Fibroblast of lung (primary cell): ENCODE data around the gene DIPK2B. TPM values are rescaled to one million over a fixed set of nuclear protein-coding genes. Genes with fewer than 3 reads are reported as not detected.
A peak's percentile ranks its signal among the peaks of the same experiment; 100 is the strongest.

Experiments used
- DNase-seq, 2 donors: peaks; one replicate each; pipeline versions ENCODE4 v3.0.0 to v3.0.0-alpha.2; 2010; ENCODE audit warnings: low read depth in 2 of 2
- H2AFZ ChIP-seq: 2 replicates; pipeline ENCODE4 v1.5.1; 2012; ENCODE audit warnings: low read length, control low read depth, inconsistent platforms
- H3K27ac ChIP-seq: 2 replicates; pipeline ENCODE4 v1.5.1; 2011; ENCODE audit warnings: low read length, control low read depth; ENCODE audit not compliant: insufficient read depth
- H3K27me3 ChIP-seq: 2 replicates; pipeline ENCODE4 v1.5.1; 2011; ENCODE audit warnings: mild to moderate bottlenecking, low read length; ENCODE audit not compliant: control insufficient read depth, insufficient read depth
- H3K36me3 ChIP-seq: 2 replicates; pipeline ENCODE4 v1.5.1; 2011; ENCODE audit warnings: low read length; ENCODE audit not compliant: control insufficient read depth, insufficient read depth
- H3K4me1 ChIP-seq: 2 replicates; pipeline ENCODE4 v1.5.1; 2011; ENCODE audit warnings: low read length; ENCODE audit not compliant: control insufficient read depth, insufficient read depth; ENCODE audit errors: extremely low read depth
- H3K4me2 ChIP-seq: 2 replicates; pipeline ENCODE4 v1.5.1; 2011; ENCODE audit warnings: low read length, control low read depth; ENCODE audit not compliant: insufficient read depth; ENCODE audit errors: extremely low read depth
- H3K4me3 ChIP-seq, 4 experiments: fragments of 200-600 bp in 1 of 4; sonication (generic) in 1 of 4; replicated peaks in 1 of 4; 2 replicates each; pipeline ENCODE4 v1.5.1; 2011 to 2016; ENCODE audit warnings: low read length in 4 of 4, low read depth in 3 of 4, mild to moderate bottlenecking in 3 of 4, control low read depth in 2 of 4, inconsistent platforms in 1 of 4, mixed read lengths in 1 of 4; ENCODE audit not compliant: insufficient read depth in 1 of 4; ENCODE audit errors: control extremely low read depth in 1 of 4
- H3K79me2 ChIP-seq: 2 replicates; pipeline ENCODE4 v1.5.1; 2012; ENCODE audit warnings: mild to moderate bottlenecking, low read length, inconsistent platforms; ENCODE audit not compliant: control insufficient read depth, insufficient read depth
- H3K9ac ChIP-seq: 2 replicates; pipeline ENCODE4 v1.5.1; 2011; ENCODE audit warnings: mild to moderate bottlenecking, low read length, control low read depth; ENCODE audit not compliant: insufficient read depth
- H3K9me3 ChIP-seq: 2 replicates; pipeline ENCODE4 v1.5.1; 2012; ENCODE audit warnings: low read depth, low read length; ENCODE audit not compliant: control insufficient read depth, insufficient read depth
- H4K20me1 ChIP-seq: 2 replicates; pipeline ENCODE4 v1.5.1; 2011; ENCODE audit warnings: low read length; ENCODE audit not compliant: control insufficient read depth, insufficient read depth; ENCODE audit errors: extremely low read depth
- CTCF ChIP-seq, 2 donors: IDR thresholded peaks in 1 of 2; conservative IDR thresholded peaks in 1 of 2; 1 replicate in 1 of 2; 2 replicates in 1 of 2; pipeline ENCODE4 v1.5.1; 2011 to 2012; ENCODE audit warnings: low read length in 2 of 2, control low read depth in 1 of 2, inconsistent platforms in 1 of 2, low read depth in 1 of 2, mild to moderate bottlenecking in 1 of 2
- EZH2 ChIP-seq: IDR thresholded peaks from 2 replicates; pipeline ENCODE4 v1.5.1; 2012; ENCODE audit warnings: low read length, control low read depth, mild to moderate bottlenecking; ENCODE audit errors: missing control alignments
- polyA plus RNA-seq, 2 donors: library from polyadenylated mRNA; depleted of rRNA in 1 of 2; stranded (reverse) in 1 of 2; unstranded in 1 of 2; fragments of >200 nt; gene quantifications; 2 replicates each; pipeline ENCODE4 v1.2.1, GENCODE V29; 2011 to 2012; ENCODE audit warnings: missing spikeins in 1 of 2
- total RNA-seq: library from RNA; depleted of rRNA; stranded (reverse); fragments of >200 nt; gene quantifications from 2 replicates; pipeline ENCODE4 v1.2.1, GENCODE V29; 2014

The DIPK2B gene
- total and polyA plus RNA-seq, 2 donors (not counting 1 experiment from before 2014, with no cell fraction given), result not detected

- Histone ChIP-seq H3K4me3 (no peak overlapping the region), H3K4me2 (no peak overlapping the region), H3K9ac (no peak overlapping the region), H3K4me1 (no peaks in the 10 kb centered on the region), H3K27me3 (no peaks in the 10 kb centered on the region), H3K9me3 (no peaks in the 10 kb centered on the region), H3K79me2 (no peaks in the 10 kb centered on the region), H4K20me1 (no peaks in the 10 kb centered on the region), H2AFZ (no peak overlapping the region), H3K36me3 (no peaks in the 10 kb centered on the region), H3K27ac (no peak overlapping the region)
- DNase-seq, result no peak
- TF ChIP-seq EZH2 (no peak), CTCF (conservative IDR thresholded peaks at IDR 0.05 in 1 of 2, IDR thresholded peaks at IDR 0.05 in 1 of 2; ENCODE audit: low read depth in 1 of 2, low read length in 2 of 2) (no peak)
Observed at GRCh38 chrX:45164995-45165394, 35.7 kb downstream of the DIPK2B start.

- H3K4me3 ChIP-seq, result no peak overlapping the region
- no peak overlapping the region for H3K9ac ChIP-seq
- no peaks in the 10 kb centered on the region for H3K27me3 ChIP-seq
- DNase-seq, result peak; percentile 2 to 9
- H3K9me3 ChIP-seq, result no peaks in the 10 kb centered on the region
- H4K20me1 ChIP-seq, result no peaks in the 10 kb centered on the region
- H3K36me3 ChIP-seq, result no peaks in the 10 kb centered on the region
- no peak overlapping the region for H3K4me2 ChIP-seq
- H3K27ac ChIP-seq, result no peak overlapping the region
- no peak overlapping the region for H2AFZ ChIP-seq
- TF ChIP-seq EZH2, result no peak
- TF ChIP-seq CTCF (conservative IDR thresholded peaks at IDR 0.05 in 1 of 2, IDR thresholded peaks at IDR 0.05 in 1 of 2; ENCODE audit: low read depth in 1 of 2, low read length in 2 of 2), result no peak
- no peaks in the 10 kb centered on the region for H3K4me1 ChIP-seq
- H3K79me2 ChIP-seq, result no peaks in the 10 kb centered on the region
Observed at GRCh38 chrX:45164021-45164621, 36.6 kb downstream of the DIPK2B start.

GRCh38 chrX:45157647-45158046 lies 43.0 kb downstream of the DIPK2B start:
- TF ChIP-seq EZH2, result no peak
- no peak for TF ChIP-seq CTCF (conservative IDR thresholded peaks at IDR 0.05 in 1 of 2, IDR thresholded peaks at IDR 0.05 in 1 of 2; ENCODE audit: low read depth in 1 of 2, low read length in 2 of 2)
- Histone ChIP-seq H4K20me1 (no peaks in the 10 kb centered on the region), H3K9ac (no peak overlapping the region), H3K27me3 (no peaks in the 10 kb centered on the region), H3K4me3 (no peak overlapping the region), H3K36me3 (no peaks in the 10 kb centered on the region), H3K4me2 (no peak overlapping the region), H3K27ac (no peak overlapping the region), H2AFZ (no peak overlapping the region), H3K9me3 (no peaks in the 10 kb centered on the region), H3K79me2 (no peaks in the 10 kb centered on the region), H3K4me1 (no peaks in the 10 kb centered on the region)
- DNase-seq, result no peak
